GM21515 (cell line): ENCODE measurements around the gene GBP4.
"Not testable (repeated sequence)": the region's sequence is repeated elsewhere in the genome, so short reads cannot be mapped to it uniquely, and the experiment has no call there.

ENCODE experiments used
- ATAC-seq: cut with Tn5 transposase; IDR thresholded peaks from one replicate; pipeline ENCODE4 v1.9.1; 2021; ENCODE audit not compliant: unreplicated experiment

The GBP4 gene, protein sequence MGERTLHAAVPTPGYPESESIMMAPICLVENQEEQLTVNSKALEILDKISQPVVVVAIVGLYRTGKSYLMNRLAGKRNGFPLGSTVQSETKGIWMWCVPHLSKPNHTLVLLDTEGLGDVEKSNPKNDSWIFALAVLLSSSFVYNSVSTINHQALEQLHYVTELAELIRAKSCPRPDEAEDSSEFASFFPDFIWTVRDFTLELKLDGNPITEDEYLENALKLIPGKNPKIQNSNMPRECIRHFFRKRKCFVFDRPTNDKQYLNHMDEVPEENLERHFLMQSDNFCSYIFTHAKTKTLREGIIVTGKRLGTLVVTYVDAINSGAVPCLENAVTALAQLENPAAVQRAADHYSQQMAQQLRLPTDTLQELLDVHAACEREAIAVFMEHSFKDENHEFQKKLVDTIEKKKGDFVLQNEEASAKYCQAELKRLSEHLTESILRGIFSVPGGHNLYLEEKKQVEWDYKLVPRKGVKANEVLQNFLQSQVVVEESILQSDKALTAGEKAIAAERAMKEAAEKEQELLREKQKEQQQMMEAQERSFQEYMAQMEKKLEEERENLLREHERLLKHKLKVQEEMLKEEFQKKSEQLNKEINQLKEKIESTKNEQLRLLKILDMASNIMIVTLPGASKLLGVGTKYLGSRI

DNA sequence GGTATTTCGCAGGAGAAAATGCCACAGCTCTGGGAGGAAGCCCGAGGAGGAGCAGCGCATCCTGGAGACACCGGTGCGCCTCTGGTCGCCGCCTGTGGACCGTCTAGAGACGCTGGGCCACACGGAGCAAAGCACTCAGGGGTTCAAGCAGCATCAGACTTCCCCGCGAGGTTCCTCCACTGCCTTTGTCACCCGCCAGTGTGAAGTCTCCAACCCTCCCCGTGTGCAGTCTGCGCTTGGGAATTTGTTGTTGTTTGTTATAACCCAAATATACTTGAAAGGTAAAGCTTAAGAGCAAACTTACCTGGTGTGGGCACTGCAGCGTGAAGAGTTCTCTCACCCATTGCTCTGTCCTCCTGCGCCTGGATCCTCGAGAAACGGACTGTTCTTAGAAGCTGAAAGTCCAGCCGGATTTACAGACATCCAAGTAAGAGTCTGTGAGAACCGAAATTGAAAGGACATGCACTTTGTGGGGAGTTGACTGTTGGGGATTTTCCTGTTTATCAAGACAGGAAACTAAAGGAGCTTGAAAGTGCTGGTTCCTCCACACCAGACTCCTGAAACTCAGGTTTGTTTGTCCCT lies at the start of gene GBP4:
Gene GBP4 (minus strand): TSS at position 452 of the 582 bp plus-strand sequence. CDS start 108 bp downstream, at position 344.
- ATAC-seq, result peak; percentile 59

DNA sequence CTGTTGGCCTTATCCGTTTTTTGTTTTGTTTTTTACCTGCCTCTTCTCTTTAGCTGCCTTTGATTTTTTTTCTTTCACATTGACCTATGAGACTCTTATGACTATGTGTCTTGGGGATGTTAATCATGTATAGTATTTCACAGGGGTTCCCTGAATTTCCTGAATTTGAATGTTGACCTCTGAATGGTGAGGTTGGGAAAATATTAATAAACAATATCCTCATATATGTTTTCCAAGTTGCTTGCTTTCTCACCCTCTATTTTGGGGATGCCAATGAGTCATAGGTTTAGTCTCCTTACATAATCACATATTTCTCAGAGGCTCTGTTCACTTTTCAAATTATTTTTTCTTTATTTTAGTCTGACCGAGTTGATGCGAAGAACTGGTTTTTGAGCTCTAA lies 44.3 kb upstream of the GBP4 start:
- ATAC-seq, result no peak

DNA sequence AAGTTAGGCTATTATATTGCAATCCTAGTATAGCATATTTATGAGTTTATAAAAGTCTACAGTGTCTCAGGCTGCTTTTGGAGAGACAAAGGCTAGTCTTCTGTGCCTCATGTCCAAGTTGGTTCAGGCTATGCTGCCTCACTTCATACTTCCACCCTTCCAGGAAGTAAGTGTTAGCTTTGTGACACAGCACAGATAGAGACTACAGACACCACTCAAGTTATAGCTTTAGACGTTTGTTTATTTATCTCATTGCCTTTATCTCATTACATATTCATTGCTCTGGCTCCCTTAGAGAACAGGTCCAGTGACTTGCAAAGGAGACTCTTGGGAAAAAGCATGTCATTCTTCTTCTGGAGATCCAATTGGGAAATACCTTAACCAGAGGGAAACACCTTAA lies 22.6 kb upstream of the GBP4 start:
- ATAC-seq, result no peak

DNA sequence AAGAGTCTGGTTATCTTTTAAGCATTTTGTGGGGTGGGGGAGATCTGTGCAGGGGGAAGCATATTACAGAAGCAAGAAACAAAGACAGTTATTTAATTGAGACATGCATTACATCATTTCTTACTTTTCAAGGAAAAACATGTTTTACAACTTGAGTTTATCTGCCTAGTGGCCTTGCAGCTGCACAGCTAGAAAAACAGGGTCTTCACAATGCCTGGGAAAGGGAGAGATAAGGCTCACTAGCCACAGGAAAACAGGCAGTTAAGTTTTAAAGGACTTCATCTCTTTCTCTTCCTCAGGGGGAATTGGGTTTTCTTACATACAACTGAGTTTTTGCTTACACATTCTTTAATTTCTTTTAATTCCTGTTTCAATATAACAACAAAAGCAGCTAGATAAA lies 21.1 kb upstream of the GBP4 start:
- not testable (repeated sequence) for ATAC-seq

DNA sequence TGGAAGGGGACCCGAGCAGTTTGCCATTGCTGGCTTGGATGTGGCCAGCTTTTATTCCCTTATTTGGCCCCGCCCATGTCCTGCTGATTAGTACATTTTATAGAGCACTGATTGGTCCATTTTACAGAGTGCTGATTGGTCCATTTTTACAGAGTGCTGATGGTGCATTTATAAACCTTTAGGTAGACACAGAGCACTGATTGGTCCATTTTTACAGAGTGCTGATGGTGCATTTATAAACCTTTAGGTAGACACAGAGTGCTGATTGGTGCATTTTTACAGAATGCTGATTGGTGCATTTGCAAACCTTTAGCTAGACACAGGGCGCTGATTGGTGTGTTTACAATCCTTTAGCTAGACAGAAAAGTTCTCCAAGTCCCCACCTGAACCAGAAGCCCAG lies 20.2 kb upstream of the GBP4 start:
- not testable (repeated sequence) for ATAC-seq

DNA sequence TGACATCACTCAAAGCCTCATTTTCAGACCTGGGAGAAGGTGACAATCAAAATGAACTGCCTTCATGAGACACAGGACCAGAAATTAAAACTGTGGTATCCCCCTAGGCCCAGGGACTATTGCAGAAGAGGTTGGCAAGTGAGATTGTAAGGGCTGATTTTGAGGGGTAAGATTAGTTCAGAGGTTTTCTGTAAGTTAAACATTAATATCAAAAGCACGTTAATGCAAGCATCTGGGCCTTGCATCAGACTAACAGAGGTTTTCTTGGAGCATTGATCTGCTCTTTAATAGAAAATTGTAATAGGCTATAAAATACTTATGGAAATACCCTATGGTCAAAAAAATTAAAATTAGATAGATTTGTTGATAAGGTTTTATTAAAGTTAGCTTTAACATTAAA lies 14.6 kb upstream of the GBP4 start:
- no peak for ATAC-seq

DNA sequence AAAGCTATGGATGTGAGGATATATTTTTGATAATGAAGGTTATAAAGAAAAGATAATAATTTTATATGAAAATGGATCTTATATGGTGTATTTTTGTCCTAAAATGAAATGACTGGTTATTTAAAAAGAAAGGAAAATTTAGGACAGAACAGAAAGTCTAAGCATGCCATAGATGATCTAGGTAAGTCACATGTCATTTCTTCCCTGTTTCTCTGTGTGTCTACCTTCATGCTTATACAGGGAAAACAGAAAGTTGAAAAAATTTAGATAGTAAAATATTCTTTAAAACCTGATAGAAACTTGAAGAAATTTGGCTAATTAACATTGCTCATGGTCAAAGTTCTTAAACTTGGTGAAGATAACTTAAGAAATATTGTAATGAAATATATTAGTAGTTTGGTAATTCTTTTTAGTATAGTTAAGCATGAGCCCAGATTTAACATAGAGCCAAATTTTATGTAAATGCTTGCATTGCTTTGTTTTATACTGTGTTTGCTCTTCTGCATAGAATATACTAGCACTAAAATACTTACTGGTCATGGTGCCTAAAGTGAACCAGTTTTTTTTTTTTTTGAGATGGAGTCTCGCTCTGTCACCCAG lies 12.4 kb upstream of the GBP4 start:
- no peak for ATAC-seq

DNA sequence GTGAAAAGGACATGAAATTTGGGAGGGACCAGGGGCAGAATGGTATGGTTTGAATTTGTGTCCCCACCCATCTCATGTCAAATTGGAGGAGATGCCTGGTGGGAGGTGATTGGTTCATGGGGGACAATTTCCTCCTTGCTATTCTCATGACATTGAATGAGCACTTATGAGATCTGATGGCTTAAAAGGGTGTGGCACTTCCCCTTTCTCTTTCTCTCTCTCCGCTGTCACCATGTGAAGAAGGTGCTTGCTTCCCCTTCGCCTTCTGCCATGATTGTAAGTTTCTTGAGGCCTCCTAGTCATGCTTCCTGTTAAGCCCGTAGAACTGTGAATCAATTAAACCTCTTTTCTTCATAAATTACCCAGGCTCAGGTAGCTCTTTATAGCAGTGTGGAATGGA lies 7.6 kb upstream of the GBP4 start:
- ATAC-seq, result no peak

DNA sequence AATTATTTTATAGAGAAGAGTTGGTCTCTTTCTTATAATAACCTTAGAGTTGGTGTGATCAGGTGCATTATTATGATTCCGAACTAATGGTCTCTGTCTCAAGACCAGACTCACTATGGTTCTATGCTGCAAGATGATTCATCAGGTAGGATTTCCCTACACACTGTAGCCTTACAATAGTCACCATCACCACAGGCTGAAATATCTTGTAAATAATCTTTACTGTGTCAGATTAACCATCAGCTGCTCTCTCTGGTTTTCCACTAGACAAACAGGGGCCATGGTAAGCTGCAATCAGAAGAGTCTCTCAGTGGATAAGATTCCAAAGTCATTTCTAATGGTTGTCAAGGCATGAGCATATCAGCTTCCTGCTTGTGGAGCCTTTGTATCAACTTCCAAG lies 4.4 kb upstream of the GBP4 start:
- ATAC-seq, result no peak

DNA sequence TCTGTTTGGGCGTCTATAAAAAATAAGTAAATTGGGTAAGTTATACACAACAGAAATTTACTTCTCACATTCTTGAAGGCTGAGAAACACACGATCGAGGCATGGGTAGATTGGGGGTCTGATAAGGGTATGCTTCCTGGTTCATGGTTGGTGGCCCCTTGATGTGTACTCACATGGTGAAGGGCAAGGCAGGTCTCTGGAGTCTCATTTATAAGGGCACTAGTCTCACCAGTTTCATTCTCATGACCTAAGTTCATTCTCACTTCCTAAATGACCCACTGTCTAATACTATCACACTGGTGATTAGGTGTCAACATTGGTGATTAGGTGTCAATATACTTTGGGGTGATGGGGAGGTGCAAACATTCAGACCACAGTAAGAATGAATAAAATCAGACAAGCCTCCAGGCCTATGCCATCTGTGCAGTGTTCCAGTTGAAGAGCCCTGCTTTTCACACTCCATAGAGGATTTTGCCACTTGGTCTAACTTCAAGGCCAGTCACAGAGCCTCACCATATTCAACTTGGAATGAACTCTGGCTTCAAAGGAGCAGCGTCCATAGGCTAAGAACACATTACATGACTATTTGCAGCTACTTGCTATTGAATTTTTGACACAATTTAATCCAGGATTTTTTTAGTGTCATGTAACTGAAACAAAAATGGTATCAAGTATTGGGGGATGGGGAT lies 2.5 kb upstream of the GBP4 start:
- peak; percentile 51 for ATAC-seq

DNA sequence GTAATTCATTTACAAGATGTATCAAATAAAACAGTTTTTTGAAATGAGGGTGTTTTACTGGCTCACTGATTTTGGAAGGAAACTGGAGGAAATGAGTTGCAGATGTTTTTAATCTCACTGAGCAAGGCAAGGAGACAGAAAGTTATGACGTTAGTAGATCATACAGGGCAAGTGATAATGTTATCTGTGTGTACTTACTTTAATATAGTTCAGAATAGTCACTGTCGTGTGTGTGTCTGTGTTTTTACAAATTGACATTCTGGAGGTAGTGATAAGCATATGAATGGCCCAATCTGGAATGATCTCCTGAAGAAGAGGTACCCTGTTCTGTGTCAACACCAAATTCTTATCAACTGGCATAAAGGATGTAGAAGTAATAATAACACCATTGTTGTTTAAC lies 1.9 kb upstream of the GBP4 start:
- ATAC-seq, result no peak

DNA sequence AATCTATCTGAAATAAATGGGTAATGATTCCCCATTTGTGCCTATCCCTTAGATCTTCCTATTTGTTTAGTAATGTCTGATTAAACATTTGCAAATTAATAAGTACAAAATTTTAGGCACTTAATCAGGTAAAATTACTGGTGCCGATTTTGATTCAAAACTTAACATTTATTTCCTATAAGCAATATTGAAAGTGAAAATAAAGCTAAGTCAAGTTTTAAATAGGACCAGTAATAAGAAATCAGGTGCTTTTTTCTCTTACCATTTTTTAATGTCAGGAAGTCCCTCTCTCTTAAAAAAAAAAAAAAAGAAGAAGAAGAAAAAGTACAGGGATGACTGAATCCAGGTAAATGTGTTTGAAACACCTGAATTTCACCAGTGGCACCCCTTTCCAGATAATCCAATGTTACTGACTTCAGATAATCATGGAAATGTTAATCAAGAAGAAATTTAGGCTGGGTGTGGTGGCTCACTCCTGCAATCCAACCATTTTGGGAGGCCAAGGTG lies 836 bp upstream of the GBP4 start:
- ATAC-seq, result no peak

DNA sequence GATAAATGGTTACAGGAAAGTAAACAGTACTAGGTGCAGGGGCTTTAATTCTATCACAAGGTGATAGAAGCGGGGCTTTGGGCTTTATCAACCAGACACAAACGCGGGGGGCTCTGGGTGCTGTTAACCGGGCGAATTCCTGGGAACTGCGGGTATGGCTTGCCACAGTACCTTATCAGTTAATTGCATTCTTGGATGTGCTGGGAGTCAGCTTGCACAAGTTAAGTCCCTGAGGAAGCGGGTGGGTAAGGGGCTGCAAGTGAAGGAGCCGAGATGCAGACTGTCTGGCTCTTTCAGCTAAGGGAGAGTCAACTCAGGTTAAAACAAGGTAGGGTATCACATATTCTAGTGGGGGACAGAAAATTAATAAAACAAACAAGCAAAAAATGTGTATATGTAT lies 661 bp downstream of the GBP4 start:
- ATAC-seq, result no peak

DNA sequence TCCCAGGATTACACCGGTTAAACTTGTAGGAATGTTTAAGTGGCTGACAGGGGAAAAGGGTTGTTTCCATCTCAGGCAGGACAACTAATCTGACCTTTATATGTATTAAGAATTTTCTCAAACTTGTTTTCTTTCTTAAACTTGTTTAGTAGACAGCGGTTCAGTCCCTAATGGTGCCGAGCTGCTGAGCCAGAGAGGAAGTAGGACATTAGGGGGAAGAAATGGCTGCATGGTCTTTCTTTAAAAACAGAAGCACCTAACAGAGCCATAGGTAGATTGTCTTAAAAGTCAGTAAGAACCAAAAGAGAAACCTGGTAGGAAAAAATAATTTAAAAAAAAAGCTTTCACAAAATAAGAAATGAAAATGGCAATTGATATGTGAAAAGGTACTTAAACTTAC lies 3.3 kb downstream of the GBP4 start:
- no peak for ATAC-seq

DNA sequence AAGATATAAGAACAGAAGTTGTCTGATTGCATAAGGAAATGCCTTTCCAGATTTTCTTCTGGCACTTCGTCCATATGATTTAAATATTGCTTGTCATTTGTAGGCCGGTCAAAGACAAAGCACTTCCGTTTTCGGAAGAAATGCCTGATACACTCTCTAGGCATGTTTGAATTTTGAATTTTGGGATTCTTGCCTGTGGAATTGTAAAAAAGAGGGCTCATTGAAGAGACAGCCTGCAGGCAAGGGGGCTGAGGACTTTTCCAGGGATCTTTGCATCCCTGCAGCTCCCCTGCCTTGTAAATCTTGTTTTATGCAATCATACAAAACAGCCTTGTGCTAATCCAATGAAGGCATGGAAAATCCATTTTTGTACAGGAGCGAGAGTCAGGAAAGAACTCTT lies 7.4 kb downstream of the GBP4 start:
- ATAC-seq, result no peak

DNA sequence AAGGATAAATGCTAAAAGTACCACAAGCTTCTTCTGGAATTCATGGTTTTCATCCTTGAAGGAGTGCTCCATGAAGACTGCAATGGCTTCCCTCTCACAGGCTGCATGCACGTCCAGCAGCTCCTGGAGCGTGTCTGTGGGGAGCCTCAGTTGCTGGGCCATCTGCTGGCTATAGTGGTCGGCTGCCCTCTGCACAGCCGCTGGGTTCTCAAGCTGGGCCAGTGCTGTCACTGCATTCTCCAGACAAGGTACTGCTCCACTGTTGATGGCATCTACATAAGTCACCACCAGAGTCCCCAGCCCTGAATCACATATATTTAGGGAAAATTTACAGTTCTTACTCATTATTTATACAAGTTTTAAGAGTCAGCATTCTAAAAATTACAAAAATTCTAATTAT lies 8.7 kb downstream of the GBP4 start:
- ATAC-seq, result no peak

DNA sequence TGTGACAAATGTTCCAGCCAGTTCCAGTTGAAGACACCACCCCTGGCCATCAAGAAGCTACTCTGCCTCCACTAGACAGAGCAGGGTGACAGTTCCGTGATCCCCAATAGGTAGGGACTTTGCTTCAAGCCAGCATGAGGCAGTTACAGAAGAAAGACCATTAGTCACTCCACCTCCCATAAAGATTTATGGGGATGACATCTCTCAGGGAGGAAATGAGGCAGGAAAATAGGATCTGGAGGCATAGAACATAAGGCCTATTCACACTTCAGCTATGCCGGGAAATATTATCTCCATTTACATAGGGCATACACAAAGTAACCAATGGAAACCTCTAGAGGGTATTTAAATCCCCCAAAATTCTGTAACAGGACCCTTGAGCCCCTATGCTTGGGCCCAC lies 19.4 kb downstream of the GBP4 start:
- ATAC-seq, result no peak

DNA sequence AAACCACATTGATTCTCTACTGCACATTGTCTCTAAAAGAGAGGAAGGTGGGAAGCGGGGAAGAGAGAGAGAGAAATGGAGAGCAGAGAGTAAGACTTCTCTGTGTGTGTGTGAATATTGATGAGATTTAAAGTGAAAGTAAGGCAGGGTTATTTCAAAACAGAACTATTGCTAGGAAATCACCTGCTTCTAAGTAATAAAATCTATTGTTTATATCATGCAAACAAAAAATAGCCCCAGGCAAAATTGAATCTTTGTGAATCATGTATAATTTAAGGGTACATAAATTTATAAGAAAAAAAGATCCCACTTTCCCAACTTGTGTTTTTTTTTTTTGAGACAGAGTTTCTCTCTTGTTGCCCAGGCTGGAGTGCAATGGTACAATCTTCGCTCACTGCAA lies 21.8 kb downstream of the GBP4 start:
- no peak for ATAC-seq

DNA sequence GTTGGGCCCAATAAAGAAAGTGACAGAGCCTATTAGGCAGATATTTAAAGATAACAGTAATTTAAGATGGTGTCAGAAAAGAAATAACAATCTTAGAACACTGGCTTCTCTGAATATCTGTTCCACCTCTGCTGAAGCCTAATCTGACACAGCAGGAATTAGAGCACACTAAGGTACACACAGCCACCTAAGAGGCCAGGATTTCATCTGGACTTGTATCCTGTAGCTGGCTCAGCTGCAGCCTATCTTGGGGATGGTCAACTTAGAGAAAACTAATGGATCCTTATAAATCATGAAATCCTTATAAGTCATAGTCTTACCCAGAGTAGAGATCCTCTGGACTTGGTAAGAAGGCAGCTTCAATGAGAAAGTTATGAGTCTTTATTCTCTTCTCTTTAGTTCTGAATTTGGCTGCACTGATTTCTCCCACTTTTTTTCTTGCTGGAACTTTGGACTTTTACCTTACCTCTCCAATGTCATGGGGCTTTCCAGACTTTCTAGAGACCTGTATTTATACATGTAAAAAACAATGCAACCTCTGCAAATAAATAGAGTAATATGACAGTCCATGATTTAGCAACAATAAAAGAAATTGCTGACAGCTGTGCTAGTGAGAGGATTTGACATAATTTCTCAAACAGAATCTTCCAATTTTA lies 23.0 kb downstream of the GBP4 start, which contains the start of gene GBP7:
Gene GBP7 (minus strand): TSS at position 403 of the 656 bp plus-strand sequence. CDS start 4,068 bp downstream, outside the sequence.
- ATAC-seq, result no peak

DNA sequence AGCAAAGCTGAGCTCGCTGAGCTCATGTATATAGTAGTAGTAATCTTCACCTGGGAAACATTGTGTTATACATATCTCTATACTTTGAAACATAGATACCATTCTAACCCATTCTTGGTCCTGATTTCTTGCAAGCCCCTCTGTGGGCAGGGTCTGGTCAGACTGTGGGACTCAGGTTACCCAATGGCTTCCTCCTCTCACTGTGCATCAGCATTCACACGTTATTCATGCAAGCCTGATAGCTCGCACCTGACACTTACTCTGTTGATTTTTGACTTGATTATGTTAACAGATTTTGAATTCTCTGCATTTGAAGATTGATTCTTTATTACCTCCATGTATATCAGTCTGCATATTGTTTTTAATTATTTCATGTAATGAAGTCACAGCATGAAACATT lies 24.3 kb downstream of the GBP4 start:
- ATAC-seq, result no peak
